Measurements from ENCODE around the gene PRDM16. TPM values are rescaled to one million over a fixed set of nuclear protein-coding genes. Genes with fewer than 3 reads are reported as not detected.

The PRDM16 gene
- total RNA-seq, 1 experiment from 2014 or later = 0.04 TPM

GRCh38 chr1:3027611-3028371 is 41.2 kb upstream of the PRDM16 start:
- no peak overlapping the region for H2AFZ ChIP-seq (ENCODE audit: low read length)
- no peaks in the 10 kb centered on the region for H3K9me3 ChIP-seq (ENCODE audit: low read length)
- peaks cover 80% of the 10 kb centered on the region for H3K27me3 ChIP-seq (ENCODE audit: low read length)
- no peak overlapping the region for H3K4me2 ChIP-seq (ENCODE audit: low read length)
- no peak overlapping the region for H3K4me3 ChIP-seq (ENCODE audit: low read length)
- no peaks in the 10 kb centered on the region for H3K4me1 ChIP-seq (ENCODE audit: insufficient read depth, low read length)
- intact Hi-C loops (cut with micrococcal nuclease) = no loop called here
- BruUV-seq (replicated peaks) = no TSS peak
- no peak overlapping the region for H3K27ac ChIP-seq (ENCODE audit: low read length)
- H3K9me2 ChIP-seq (replicated peaks; ENCODE audit: low read length) = no peaks in the 10 kb centered on the region
- no peaks in the 10 kb centered on the region for H3K79me2 ChIP-seq (ENCODE audit: low read length)
- H4K20me1 ChIP-seq (ENCODE audit: low read length) = no peaks in the 10 kb centered on the region; the same call in 1 of the 2 replicates
- no peaks in the 10 kb centered on the region for H3K36me3 ChIP-seq (ENCODE audit: low read depth, low read length)
- ChIA-PET POLR2A (ENCODE audit: unreplicated experiment) (no interaction called here), CTCF (no interaction called here)
- DNase-seq (no peak), ATAC-seq (no peak)
- no peak overlapping the region for H3K9ac ChIP-seq (ENCODE audit: low read length)
- no peak for TF ChIP-seq EZH2 (IDR thresholded peaks at IDR 0.05; ENCODE audit: low read length, unreplicated experiment)
- no peak for TF ChIP-seq CTCF (conservative IDR thresholded peaks at IDR 0.05; ENCODE audit: low read depth, low read length)
- no peak for TF ChIP-seq EZH2phosphoT487 (IDR thresholded peaks at IDR 0.05; ENCODE audit: borderline replicate concordance, low read length)
- H3F3A ChIP-seq (ENCODE audit: low read length, unreplicated experiment) = no peaks in the 10 kb centered on the region

GRCh38 chr1:3028531-3029282 is 40.3 kb upstream of the PRDM16 start:
- Histone ChIP-seq H3K36me3 (ENCODE audit: low read depth, low read length) (no peaks in the 10 kb centered on the region), H3K27ac (ENCODE audit: low read length) (no peak overlapping the region), H3K9me3 (ENCODE audit: low read length) (no peaks in the 10 kb centered on the region), H3K79me2 (ENCODE audit: low read length) (no peaks in the 10 kb centered on the region), H3K9ac (ENCODE audit: low read length) (no peak overlapping the region), H3K4me2 (ENCODE audit: low read length) (no peak overlapping the region), H3K27me3 (ENCODE audit: low read length) (peaks cover 80% of the 10 kb centered on the region), H3F3A (ENCODE audit: low read length, unreplicated experiment) (no peaks in the 10 kb centered on the region), H3K4me1 (ENCODE audit: insufficient read depth, low read length) (no peaks in the 10 kb centered on the region), H4K20me1 (ENCODE audit: low read length) (no peaks in the 10 kb centered on the region; the same call in 1 of the 2 replicates), H3K4me3 (ENCODE audit: low read length) (no peak overlapping the region), H3K9me2 (replicated peaks; ENCODE audit: low read length) (no peaks in the 10 kb centered on the region), H2AFZ (ENCODE audit: low read length) (no peak overlapping the region)
- POLR2A ChIA-PET (ENCODE audit: unreplicated experiment) = no interaction called here
- DNase-seq = no peak
- intact Hi-C loops (cut with micrococcal nuclease) = no loop called here
- ATAC-seq = no peak
- TF ChIP-seq EZH2 (IDR thresholded peaks at IDR 0.05; ENCODE audit: low read length, unreplicated experiment) (peak; percentile 77), EZH2phosphoT487 (IDR thresholded peaks at IDR 0.05; ENCODE audit: borderline replicate concordance, low read length) (no peak)
- no TSS peak for BruUV-seq (replicated peaks)
- CTCF ChIA-PET = no interaction called here

- no peak for DNase-seq
- Histone ChIP-seq H3K4me3 (ENCODE audit: low read length) (no peak overlapping the region), H3K27me3 (ENCODE audit: low read length) (peaks cover 80% of the 10 kb centered on the region), H2AFZ (ENCODE audit: low read length) (no peak overlapping the region), H3F3A (ENCODE audit: low read length, unreplicated experiment) (no peaks in the 10 kb centered on the region), H3K4me1 (ENCODE audit: insufficient read depth, low read length) (no peaks in the 10 kb centered on the region), H4K20me1 (ENCODE audit: low read length) (no peaks in the 10 kb centered on the region; the same call in 1 of the 2 replicates), H3K9ac (ENCODE audit: low read length) (no peak overlapping the region), H3K9me2 (replicated peaks; ENCODE audit: low read length) (no peaks in the 10 kb centered on the region), H3K4me2 (ENCODE audit: low read length) (no peak overlapping the region), H3K9me3 (ENCODE audit: low read length) (no peaks in the 10 kb centered on the region), H3K27ac (ENCODE audit: low read length) (no peak overlapping the region), H3K36me3 (ENCODE audit: low read depth, low read length) (no peaks in the 10 kb centered on the region), H3K79me2 (ENCODE audit: low read length) (no peaks in the 10 kb centered on the region)
- BruUV-seq (replicated peaks) = no TSS peak
- TF ChIP-seq EZH2 (IDR thresholded peaks at IDR 0.05; ENCODE audit: low read length, unreplicated experiment) (no peak), EZH2phosphoT487 (IDR thresholded peaks at IDR 0.05; ENCODE audit: borderline replicate concordance, low read length) (no peak), CTCF (conservative IDR thresholded peaks at IDR 0.05; ENCODE audit: low read depth, low read length) (no peak)
- POLR2A ChIA-PET (ENCODE audit: unreplicated experiment) = no interaction called here
- intact Hi-C loops (cut with micrococcal nuclease) = no loop called here
- CTCF ChIA-PET = no interaction called here
- no peak for ATAC-seq
These were observed 39.5 kb upstream of the PRDM16 start for GRCh38 chr1:3029481-3029961.
